GM04504 (cell line): ENCODE data around the gene LRRN2.
"Not testable (repeated sequence)": the region's sequence is repeated elsewhere in the genome, so short reads cannot be mapped to it uniquely, and the experiment has no call there.

Source experiments
- DNase-seq: peaks from one replicate; pipeline ENCODE4 v3.0.0-alpha.2; 2012; ENCODE audit warnings: low read depth

LRRN2 gene

DNA sequence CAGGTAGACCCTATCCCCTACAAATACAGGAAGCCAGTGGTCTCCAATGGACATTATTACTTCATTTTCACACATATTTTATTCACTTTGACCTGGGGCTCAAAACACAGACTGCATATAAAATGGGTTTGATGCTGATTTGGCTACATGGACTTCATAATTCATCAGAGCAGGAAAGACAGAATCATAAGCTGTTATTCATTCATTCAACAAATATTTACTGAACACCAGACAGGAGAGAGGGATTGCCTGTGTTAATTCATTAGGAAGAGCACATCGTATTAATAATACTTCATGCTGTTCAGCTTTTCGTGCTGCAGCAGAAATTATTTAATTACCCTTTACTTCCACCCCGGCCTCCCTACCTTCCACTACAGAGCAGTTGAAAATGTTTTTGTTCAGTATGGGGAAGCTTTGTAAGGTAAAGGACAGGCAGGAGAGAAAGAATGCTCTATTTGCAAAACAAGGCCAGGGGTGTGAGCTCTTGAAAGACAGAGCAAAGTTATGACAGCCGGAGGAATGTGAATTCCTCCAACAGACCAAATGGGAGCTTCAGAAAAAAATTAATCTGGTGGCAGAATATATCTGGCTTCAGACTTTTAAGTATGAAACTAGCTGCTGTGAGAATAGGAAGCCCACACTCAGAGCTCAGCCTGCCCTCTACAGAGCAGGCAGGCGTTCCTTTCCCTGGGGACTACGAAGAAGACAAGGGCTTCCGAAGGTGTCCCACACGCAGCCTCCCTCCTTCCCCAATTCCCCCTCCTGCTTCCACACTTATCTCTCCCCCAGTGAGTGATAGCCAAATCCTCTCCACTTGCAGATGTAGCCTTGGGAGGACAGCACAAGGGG, 111.3 kb downstream of the LRRN2 start:
- no peak for DNase-seq

DNA sequence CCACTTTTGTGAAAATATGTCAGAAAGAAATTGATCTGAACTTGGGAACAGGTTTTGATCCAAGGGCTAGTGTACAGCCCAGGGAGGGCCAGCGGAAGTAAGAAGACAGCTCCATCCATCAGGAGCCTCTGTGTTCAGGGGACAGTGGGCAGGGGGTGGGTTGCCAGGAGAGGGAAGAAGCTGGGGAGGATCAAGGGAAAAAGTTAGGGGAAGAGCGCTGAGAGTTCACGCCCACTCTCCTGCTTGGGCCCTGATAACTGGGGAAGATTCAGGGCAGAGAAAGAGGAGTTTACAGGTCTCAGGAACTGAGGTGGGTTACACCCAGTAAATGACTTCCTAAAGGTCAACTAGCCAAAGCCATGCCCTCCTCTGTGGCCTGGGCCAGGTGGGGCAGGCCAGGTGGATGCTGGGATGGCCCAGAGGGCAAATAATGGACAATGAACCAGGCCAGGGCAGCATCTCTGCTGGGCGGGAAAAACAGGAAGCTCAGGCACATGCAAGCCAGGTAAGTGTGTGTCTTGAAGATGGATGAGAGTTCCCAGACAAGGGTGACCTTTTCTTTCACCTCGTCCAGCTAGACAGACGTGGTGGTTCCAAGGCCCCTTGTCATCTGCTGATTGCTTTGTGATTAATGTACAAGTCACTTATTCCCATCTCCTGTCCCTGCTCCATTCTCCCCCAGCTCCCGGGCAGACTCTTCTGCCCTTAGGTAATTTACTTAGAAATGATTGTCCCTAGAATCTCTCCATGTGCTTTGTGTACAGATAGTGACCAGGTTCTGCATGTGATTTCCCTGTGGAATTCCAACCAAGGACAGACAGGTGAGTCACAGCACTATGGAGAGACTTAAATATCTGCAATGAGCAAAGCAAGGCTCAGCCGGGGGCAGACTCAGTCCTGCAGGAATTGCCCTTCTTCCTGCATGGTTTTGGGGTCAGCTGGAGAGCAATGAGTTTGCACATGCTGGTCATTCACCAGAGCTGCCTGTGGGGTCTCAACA, 112.3 kb downstream of the LRRN2 start:
- DNase-seq: no peak

DNA sequence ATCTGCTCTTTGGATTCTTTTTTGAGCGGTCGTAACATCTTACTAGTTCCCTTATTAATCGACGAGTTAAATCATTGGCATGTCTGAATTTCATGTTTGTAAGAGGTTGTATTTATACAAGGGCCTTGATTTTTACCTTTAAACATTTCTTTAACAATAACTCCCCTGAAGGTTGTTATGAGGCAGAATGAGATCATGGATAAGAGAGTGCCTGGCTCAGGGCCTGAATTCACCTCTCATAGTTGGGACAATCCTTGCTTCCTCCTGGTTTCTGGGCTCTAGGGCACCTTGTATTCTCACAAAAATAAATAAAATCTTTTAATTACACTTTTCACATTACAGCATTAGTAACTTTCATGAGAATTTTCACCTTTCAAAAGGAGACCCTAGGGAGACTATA, 113.9 kb downstream of the LRRN2 start:
- DNase-seq: no peak

- no peak for DNase-seq
These were observed 114.4 kb downstream of the LRRN2 start for GRCh38 chr1:204571128-204571527.

DNA sequence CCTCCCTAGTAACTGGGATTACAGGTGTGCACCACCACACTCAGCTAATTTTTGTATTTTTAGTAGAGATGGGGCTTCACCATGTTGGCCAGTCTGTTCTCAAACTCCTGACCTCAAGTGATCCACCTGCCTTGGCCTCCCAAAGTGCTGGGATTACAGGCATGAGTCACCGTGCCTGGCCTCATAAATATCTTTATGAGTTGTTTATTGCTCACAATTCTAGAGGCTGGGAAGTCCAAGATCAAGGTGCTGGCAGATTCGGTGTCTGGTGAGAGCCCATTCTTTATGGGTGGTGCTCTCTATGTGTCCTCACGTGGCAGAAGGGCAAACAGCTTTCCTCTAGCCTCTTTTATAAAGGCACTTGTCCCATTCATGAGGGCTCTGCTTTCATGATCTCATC, 115.5 kb downstream of the LRRN2 start:
- DNase-seq: not testable (repeated sequence)

GRCh38 chr1:204569478-204569877, 116.1 kb downstream of the LRRN2 start:
- no peak for DNase-seq

DNA sequence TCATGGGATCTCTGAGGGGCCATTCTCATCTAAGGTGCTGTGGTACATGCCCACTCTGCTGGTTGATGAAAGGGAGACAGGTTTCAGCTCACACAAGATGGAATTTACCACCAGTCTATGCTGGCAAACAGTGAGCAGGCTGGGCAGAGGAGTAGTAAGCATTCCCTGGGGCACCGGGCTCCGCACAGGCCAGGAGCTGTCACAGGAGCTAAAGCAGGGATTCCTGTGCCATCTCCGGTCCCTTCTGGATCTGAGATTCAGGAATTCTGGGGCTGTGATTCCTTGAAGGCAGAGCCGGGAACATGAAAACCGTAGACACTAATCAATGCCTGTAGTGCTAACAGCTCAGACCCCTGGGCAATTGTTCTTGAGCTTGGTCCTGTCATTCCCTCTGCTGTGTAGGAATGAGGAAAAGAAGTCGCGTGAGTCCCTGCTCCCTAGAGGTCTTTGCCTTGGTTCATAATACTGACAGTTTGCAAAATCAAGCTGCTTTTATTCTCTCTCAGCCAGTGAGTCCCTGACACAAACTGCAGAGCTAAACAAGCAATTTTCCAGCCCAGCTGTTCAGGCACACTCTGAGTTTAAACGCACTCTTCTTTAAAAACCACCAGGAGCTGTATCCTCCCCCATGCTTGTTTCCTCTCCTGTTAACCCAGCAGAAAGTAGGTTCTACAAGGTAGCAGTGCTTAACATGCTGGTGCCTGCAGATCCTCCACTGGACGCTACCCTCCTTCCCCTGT, 116.8 kb downstream of the LRRN2 start:
- DNase-seq: no peak
